Right renal cortex interstitium (tissue), 3 donors: ENCODE data around the gene USP31. TPM values are rescaled to one million over a fixed set of nuclear protein-coding genes. Genes with fewer than 3 reads are reported as not detected.
"Not testable (repeated sequence)": the region's sequence is repeated elsewhere in the genome, so short reads cannot be mapped to it uniquely, and the experiment has no call there.

ENCODE experiments used
- DNase-seq, 3 donors: peaks; one replicate each; pipeline ENCODE4 v3.0.0-alpha.2; 2013; ENCODE audit warnings: low read depth in 3 of 3, low spot score in 2 of 3
- polyA plus RNA-seq, 3 donors: library from polyadenylated mRNA; unstranded; fragments of 120-200 nt; gene quantifications; one replicate each; pipeline ENCODE4 v1.2.1, GENCODE V29; 2013; ENCODE audit not compliant: insufficient read length in 3 of 3

Gene USP31
- polyA plus RNA-seq, 3 donors: 5.7 to 6.3 (median 6.1) TPM

DNA sequence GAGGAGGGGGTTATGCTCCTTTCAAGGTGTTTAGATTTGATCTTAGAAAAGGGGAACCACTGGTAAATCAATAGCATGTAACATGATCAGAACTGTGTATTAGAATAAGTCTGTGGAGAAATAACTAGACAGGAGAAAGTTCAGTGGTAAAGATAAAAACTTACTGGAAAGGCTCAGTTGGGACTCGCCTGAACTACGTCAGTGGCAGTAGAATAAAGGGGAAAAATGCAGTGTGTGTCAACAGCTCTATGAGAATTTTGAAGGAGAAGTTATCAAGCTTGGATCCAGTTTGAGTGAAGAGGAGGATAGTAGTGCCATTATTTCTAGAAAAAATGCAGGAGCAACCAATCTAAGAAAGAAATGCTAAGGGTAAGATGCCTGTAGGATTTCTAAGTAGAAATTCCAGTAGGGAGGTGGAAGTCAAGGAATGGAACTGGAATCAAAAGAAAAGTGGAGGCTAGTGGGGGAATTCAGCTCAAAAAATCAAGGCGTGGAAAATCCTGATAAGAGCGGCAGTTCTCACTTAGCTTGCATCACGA, 48.2 kb downstream of the USP31 start:
- no peak for DNase-seq

DNA sequence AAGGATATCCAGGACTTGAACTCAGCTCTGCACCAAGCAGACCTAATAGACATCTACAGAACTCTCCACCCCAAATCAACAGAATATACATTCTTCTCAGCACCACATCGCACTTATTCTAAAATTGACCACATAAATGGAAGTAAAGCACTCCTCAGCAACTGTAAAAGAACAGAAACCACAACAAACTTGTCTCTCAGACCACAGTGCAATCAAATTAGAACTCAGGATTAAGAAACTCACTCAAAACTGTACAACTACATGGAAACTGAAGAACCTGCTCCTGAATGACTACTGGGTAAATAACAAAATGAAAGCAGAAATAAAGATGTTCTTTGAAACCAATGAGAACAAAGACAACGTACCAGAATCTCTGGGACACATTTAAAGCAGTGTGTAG, 52.8 kb downstream of the USP31 start:
- not testable (repeated sequence) for DNase-seq

- not testable (repeated sequence) for DNase-seq
Observed at GRCh38 chr16:23094136-23094535, 55.1 kb downstream of the USP31 start.

- DNase-seq: no peak
Observed at GRCh38 chr16:23092801-23093117, 56.5 kb downstream of the USP31 start.

DNA sequence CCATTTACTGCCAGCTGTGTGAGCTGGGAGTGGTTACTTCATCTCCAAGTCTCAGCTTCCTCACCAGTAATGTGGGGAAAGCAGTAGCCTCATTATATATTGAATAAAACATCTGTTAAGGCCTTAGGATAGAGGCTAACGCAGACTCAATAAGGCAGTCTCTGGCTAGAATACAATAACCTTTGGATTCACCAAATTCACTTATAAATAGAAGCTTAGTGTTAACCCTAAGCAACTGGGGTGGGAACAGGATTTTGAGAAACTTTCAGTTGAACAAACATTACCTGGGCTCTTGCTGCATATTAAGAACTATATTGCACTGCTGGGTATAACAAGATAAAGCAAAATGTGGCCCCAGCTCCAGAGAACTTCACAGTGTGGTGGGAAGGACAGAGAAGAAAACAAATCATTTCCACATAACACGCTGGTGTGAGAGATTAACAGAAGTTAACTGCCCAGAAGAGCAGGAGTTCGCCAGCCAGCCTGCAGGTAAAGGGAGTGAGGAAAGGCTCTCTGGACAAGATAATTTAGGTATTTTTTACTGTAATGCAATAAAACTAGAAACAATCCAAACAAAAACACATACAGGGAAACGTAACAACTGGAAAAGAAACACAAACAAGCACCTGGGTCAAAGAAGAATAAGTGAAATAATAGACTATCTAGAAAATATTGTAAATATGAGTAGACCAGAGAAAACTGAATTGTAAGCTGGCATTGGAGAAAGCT, 57.0 kb downstream of the USP31 start:
- DNase-seq: no peak

- DNase-seq: no peak
Observed at GRCh38 chr16:23089111-23089510, 60.1 kb downstream of the USP31 start.

DNA sequence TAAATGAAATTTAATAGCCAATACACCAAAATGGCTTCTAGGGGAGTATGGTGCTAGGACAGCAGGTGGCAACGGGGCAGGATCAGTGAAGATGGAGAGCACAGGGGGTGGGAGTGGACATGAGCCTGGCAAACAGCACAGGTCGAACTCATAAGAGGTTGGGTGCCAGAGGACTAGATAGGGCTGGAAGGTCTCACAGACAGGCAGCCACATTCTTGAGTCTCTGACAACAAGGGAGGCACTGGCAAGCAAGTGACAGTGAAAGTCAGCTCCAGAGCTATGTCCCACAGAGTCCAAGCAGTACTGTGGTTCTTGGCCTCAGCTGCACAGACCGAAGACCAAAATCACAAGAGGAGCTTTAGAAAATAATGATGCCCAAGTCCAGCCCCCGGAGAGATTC, 61.2 kb downstream of the USP31 start:
- no peak for DNase-seq

DNA sequence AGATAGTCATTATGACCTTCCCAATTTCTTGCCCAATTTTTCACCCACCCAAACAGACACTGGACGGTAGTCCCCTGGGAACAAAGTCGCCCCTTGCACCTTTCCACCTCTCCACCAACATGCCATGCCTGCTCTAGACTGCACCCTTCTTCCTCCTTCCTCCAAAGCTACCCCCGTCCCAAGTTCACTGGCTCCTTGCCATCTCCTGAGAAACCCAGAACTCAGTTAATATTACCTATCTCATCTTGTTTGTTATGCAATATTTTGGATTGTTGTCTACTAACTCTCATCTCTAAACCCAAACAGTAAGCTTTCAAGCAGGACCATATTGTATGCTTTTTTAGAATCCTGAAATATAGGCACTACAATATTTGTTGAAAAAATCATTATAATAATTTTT, 63.3 kb downstream of the USP31 start:
- DNase-seq: no peak

DNA sequence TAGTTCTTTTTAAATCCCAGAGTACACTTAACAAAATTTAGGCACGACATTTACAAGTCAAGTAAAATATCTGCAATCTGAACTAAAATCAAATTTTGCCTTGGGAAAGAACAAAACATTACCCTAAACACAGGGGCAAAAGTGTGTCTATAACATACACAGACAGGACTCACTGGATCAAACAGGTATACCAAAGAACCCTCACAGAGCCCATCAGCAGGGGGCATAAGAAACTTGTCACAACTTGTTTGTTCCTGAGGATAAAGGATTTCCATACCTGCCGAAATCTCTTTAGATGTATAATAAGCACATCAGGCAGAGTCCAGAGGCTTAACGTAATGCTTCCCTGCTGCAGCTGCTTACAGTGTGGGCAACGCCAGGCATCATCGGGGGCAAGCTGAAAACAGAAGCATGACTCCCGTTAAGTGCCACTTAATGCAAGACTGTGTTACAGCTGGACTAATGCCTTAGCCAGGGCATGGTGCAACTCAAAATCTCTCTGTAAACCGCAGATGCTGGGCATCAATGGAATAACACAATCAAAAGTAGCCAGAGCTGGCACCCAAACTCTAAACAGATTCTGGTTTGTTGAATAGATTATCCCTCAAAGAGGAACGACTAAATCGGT, 67.0 kb downstream of the USP31 start:
- DNase-seq: no peak

DNA sequence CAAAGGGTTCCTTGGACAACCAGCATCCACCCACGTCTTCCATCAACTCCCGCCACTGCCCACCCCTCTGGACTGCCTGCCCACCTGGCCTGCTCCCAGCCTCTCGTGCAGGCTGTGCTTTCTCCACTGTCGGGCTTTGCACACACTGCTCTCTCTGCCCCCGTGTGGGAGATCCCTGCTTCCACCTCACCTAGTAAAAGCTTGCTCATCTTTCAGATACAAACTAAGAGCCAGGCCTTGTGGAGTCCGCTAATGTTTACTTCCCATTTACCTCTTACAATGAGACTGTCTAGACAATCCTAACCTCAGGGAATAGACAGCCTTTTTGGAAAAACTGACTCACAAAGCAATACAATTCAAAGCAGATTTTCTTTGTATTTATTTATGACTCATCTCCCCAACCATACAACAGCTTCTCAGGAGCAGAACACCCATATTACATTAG, 67.6 kb downstream of the USP31 start:
- no peak for DNase-seq

GRCh38 chr16:23080747-23081146, 68.5 kb downstream of the USP31 start:
- DNase-seq: no peak

- no peak for DNase-seq
Observed at GRCh38 chr16:23080329-23080728, 68.9 kb downstream of the USP31 start.

- no peak for DNase-seq
Observed at GRCh38 chr16:23079675-23080301, 69.5 kb downstream of the USP31 start.

- no peak for DNase-seq
Observed at GRCh38 chr16:23074423-23074822, 74.8 kb downstream of the USP31 start.

DNA sequence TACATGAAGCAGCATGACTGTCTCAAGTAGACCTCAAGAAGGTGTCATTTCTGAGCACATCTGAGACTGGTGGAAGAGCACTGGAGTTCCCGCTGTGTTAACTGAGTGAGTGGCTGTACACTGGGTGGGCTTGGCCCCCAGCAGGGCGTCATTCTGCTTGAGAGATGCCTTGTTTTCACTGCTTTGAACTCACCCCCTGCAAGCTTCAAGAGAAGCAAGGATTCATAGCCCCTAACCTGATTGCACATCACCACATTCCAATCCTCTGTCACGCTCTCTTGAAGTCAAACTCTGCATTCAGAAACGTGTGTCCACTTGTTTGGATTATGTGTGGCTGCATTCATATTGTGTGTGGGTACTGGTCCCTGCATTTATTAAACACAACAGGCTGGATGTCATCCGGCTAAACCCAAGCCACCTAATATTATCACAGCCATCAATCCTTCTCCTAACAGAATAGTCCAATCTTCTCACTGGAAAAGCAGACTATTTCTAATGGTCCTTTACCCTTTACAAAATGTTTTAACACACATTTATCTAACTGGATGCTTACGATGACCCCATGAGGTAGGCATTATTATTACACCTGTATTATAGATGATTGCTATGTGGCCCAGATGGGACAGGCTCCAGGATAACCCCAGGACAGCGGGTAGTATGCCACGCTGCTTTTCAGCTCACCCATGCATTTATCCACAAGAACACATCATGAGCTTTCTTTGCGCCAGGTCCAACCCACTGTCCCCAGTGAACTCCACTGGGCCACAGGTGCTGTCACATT, 76.3 kb downstream of the USP31 start:
- DNase-seq: no peak

DNA sequence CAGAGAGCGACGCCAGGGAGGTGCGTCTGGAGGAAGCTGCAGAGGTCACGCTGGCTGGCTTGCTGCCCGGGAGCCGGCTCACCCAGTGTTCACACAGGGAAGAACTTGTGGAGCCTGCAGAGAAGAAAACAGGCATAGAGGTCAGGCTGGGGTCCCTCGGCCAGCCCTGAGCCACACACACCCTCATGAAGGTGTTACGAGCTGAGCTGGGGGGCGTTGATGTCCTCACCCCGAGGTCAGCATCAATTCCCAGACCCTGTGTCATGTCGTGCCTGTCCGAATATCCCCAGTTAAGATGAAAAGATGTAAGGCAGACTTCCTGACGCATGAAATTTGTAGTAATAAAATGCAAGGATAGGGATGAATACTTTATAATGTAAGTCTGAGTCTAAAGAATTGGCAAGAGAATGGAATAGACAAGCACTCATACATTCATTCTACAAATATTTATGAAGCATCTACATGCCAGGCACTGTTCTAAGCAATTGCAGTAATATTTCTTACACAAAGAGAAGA, 77.1 kb downstream of the USP31 start:
- no peak for DNase-seq

GRCh38 chr16:23071196-23072083, 77.8 kb downstream of the USP31 start:
- DNase-seq: no peak

- no peak for DNase-seq
Observed at GRCh38 chr16:23069844-23070243, 79.4 kb downstream of the USP31 start.

DNA sequence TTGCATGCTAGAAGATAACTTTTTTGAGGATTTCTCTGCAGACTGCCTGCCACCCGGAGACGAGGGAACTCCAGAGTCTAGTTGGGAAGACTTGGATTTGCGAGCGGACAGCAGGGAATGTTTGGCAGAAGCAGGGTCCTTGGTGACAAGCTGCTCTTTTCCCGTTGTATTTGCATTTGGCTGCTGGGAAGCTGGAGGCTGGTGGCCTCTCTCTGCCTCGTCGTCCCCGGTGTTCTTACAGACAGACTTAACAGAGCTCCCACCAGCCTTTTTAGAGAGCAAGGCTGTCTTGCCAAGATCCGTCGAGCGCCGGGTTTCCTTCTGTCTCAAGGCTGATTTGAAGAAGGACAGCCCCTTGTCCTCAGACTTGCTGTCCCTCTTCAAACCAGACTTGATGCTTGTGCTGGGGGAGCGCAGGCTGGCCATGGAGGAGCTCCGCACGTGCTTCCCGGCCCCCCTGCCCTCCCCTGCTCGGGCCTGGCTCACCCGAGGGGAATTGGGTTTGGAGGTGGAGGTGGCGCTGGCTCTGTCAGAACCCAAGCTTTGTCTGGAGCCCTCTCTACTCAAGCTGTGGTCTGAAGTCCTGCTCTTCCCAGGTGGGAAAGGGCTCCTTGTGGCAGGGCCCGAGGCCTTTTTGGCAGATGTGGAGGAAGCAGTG, 81.0 kb downstream of the USP31 start:
- DNase-seq: no peak
